ENCODE data around the gene LRCH4. TPM values are rescaled to one million over a fixed set of nuclear protein-coding genes. Genes with fewer than 3 reads are reported as not detected.

LRCH4 gene
- total RNA-seq, 3 donors from 2014 or later (not counting 1 experiment from before 2014, with no cell fraction given), result 282 to 296 (median 289) TPM

Other genes with a start within 250 kb of the LRCH4 start
- gene PILRB, start 228.0 kb downstream of the LRCH4 start, total RNA-seq, result 100 to 1,000 TPM; 143 to 206 (median 157) TPM
- gene PILRA, start 212.6 kb downstream of the LRCH4 start, total RNA-seq, result 10 to 100 TPM; 18.8 to 38.8 (median 29.4) TPM
- 1 to 10 TPM; 5.6 to 7.8 (median 7.2) TPM for gene ZCWPW1, start 157.4 kb downstream of the LRCH4 start, total RNA-seq
- gene MEPCE, start 156.3 kb downstream of the LRCH4 start, total RNA-seq, result 10 to 100 TPM; 48.1 to 54.9 (median 54.1) TPM
- gene PPP1R35, start 149.6 kb downstream of the LRCH4 start, total RNA-seq, result 10 to 100 TPM; 41.0 to 45.1 (median 44.7) TPM
- 1 to 10 TPM; 2.3 to 4.1 (median 3.9) TPM for gene SPACDR, start 121.9 kb downstream of the LRCH4 start, total RNA-seq
- 100 to 1,000 TPM; 140 to 173 (median 168) TPM for gene TSC22D4, start 106.9 kb downstream of the LRCH4 start, total RNA-seq
- gene NYAP1, start 102.2 kb downstream of the LRCH4 start, total RNA-seq, result under 1 TPM in 2 of 3 donors, not detected in 1; 0.12 to 0.13 TPM
- gene AGFG2, start 46.9 kb downstream of the LRCH4 start, total RNA-seq, result 10 to 100 TPM; 21.5 to 32.6 (median 22.2) TPM
- 10 to 100 TPM; 25.9 to 46.4 (median 32.5) TPM for gene SAP25, start 12.2 kb downstream of the LRCH4 start, total RNA-seq
- gene FBXO24, start 199 bp upstream of the LRCH4 start, total RNA-seq, result under 1 TPM; 0.45 to 0.94 (median 0.88) TPM
- gene PCOLCE, start 16.2 kb upstream of the LRCH4 start, total RNA-seq, result 10 to 100 TPM; 18.4 to 24.8 (median 21.7) TPM
- 10 to 100 TPM; 14.5 to 15.9 (median 15.5) TPM for gene MOSPD3, start 26.4 kb upstream of the LRCH4 start, total RNA-seq
- gene TFR2, start 55.4 kb upstream of the LRCH4 start, total RNA-seq, result 10 to 100 TPM in 2 of 3 donors, 1 to 10 TPM in 1; 9.8 to 13.8 (median 12.0) TPM
- not detected for gene ACTL6B, start 70.3 kb upstream of the LRCH4 start, total RNA-seq
- 100 to 1,000 TPM; 194 to 227 (median 212) TPM for gene GNB2, start 87.6 kb upstream of the LRCH4 start, total RNA-seq
- gene GIGYF1, start 108.1 kb upstream of the LRCH4 start, total RNA-seq, result 100 to 1,000 TPM in 2 of 3 donors, 10 to 100 TPM in 1; 92.0 to 102 (median 101) TPM
- gene POP7, start 120.0 kb upstream of the LRCH4 start, total RNA-seq, result 10 to 100 TPM; 17.6 to 22.1 (median 17.6) TPM
- gene EPO, start 134.3 kb upstream of the LRCH4 start, total RNA-seq, result not detected
- gene ZAN, start 147.5 kb upstream of the LRCH4 start, total RNA-seq, result not detected
- gene EPHB4, start 241.4 kb upstream of the LRCH4 start, total RNA-seq, result 1 to 10 TPM in 1 of 3 donors, under 1 TPM in 2; 0.66 to 1.5 (median 0.88) TPM